Temporal lobe (tissue), 1 donor: ENCODE measurements around the gene TOP3B. TPM values are rescaled to one million over a fixed set of nuclear protein-coding genes. Genes with fewer than 3 reads are reported as not detected.

Source experiments
- total RNA-seq: library from RNA; depleted of rRNA; stranded (reverse); fragments of >200 nt; gene quantifications from one replicate; pipeline ENCODE4 v1.2.3, GENCODE V29; 2014

The TOP3B gene
- total RNA-seq, 1 donor from 2014 or later = 12.3 TPM

Other genes with a start within 250 kb of the TOP3B start
- 73.5 TPM for gene YPEL1, start 247.0 kb downstream of the TOP3B start, total RNA-seq
- 60.0 TPM for gene MAPK1, start 115.1 kb downstream of the TOP3B start, total RNA-seq
- 16.0 TPM for gene PPM1F, start 29.9 kb downstream of the TOP3B start, total RNA-seq